DMS153 treated with DMSO at 0.1 percent for 48 hours (cell line): ENCODE measurements around the gene LCK.

Experiments
- DNase-seq: peaks from one replicate; lab custom pipeline; 2025; ENCODE audit not compliant: unreplicated experiment; lab: John Stamatoyannopoulos, UW

The LCK gene

DNA sequence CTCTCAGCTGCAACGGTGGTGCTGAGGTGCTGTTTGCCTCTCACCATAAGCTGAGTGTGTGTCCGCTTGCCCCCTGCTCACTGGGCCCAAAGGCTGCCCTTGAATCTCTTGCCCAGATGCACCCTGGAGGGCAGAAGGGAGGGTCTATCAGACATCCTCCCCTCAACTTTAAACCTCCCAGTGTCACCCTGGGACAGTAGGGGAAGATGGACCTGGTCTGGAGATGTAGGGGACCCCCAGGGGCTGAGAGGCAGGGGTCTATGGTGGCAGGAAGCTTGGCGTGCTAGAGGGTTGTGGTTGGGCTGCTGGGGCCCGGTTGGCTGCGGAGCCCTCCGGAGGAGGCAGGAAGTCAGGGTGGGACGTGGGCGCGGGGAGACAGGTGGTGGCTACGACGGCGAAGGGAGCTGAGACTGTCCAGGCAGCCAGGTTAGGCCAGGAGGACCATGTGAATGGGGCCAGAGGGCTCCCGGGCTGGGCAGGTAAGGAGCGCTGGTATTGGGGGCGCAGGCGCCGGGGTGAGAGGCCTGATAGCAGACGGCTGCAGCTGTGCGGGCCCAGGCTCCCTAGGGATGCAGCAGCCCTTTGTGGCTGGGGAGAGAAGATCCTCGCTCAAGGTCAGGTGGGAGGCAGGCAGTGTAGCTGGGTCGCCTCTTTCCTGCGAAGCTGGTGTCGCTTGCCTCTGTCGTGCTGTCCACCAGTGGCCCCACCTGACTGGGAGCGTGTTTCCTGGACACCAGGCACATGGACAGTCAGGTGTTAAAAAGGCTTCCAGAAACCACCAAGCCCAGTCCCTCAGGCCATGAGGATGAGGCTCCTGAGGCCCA lies at the start of gene LCK:
TSS of gene LCK (plus strand) at position 373 of the 824 bp plus-strand sequence. CDS start 23,065 bp downstream, outside the sequence.
- DNase-seq, result no peak

DNA sequence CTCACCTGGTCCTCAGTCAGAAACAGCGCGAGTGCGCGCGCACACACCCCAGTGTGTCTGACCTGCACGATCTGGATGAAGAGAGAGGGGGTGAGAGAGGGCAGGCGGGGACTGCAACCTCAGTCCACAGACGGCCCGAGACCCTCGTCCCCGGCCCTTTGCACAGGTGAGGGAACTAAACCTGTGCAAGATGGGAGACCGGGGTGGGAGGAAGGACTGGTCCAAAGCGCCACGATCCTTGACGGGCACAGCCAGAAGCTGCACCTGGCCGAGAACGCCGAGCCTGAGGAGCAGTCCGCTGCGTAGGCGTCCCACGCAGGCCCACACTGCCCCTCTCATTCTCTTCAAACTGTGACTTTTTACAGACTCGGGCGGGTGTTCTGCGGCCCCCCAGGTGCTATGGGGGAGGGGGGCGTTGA lies 46.1 kb upstream of the LCK start:
- no peak for DNase-seq

DNA sequence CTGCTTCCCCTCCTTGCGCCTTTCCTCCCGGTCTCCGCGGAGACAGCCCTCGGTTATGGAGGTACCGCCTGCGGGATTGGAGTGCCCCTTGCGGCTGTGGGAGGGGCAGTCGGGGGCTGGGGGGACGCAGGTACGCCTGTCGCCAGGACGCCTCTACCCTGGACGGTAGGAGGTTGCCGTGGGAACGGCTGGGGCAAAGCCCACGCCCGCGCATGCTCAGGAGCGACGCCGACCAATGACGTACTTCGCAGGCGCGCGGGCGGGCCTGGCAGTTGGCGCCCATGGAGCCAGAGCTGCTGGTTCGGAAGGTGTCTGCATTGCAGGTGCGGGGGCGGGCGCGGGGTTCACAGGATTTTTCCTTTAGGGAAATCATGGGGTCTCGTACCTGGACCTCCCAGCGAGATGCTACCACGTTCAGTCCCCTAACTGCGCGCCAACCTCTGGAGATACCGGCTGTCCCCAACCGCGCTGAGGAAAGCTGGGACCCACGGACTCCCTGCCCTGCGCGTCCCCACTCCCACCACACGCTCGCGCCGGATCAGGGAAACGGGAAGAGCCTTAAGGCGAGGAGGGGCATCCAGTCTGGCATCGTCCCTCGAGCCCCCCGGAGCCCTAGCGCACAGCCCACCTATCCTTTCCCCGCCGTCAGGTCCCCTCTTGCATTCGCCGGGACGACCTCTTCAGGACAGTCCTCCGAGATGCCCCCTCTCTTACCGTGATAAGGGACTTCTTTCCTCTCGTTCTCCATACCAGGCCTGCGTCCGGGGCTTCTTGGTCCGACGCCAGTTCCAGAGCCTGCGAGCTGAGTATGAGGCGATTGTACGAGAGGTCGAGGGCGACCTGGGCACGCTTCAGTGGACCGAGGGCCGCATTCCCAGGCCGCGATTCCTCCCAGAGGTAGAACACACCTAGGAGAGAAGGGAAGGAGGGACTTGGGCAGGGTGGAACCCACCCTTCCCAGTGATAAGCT lies 45.4 kb upstream of the LCK start, which contains the start of gene IQCC:
TSS of gene IQCC (plus strand) at position 271 of the 970 bp plus-strand sequence. CDS start at position 282, 11 bp downstream.
- DNase-seq, result peak; percentile 99

DNA sequence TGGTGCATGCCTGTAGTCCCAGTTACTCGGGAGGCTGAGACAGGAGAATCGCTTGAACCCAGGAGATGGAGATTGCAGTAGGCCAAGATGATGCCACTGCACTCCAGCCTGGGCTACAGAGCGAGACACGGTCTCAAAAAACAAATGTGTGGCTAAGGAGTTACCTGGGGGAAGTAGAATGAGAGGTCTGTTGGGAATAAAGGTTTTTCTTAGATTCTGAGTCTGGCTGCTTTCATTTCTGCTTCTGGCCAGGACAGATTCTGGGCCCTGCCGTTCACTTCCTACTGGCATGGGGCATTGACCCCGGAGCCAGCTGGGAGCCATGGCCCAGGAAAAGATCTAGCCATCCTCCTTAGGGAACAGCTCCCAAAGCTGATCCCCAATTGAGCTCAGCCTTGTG lies 42.6 kb upstream of the LCK start:
- DNase-seq, result no peak

- DNase-seq, result peak; percentile 100
Observed at GRCh38 chr1:32208891-32209328, 42.2 kb upstream of the LCK start, which contains the start of gene DCDC2B. Gene DCDC2B, plus strand, starts transcription at chr1:32209089. Its CDS starts 5 bp downstream, at chr1:32209094.

DNA sequence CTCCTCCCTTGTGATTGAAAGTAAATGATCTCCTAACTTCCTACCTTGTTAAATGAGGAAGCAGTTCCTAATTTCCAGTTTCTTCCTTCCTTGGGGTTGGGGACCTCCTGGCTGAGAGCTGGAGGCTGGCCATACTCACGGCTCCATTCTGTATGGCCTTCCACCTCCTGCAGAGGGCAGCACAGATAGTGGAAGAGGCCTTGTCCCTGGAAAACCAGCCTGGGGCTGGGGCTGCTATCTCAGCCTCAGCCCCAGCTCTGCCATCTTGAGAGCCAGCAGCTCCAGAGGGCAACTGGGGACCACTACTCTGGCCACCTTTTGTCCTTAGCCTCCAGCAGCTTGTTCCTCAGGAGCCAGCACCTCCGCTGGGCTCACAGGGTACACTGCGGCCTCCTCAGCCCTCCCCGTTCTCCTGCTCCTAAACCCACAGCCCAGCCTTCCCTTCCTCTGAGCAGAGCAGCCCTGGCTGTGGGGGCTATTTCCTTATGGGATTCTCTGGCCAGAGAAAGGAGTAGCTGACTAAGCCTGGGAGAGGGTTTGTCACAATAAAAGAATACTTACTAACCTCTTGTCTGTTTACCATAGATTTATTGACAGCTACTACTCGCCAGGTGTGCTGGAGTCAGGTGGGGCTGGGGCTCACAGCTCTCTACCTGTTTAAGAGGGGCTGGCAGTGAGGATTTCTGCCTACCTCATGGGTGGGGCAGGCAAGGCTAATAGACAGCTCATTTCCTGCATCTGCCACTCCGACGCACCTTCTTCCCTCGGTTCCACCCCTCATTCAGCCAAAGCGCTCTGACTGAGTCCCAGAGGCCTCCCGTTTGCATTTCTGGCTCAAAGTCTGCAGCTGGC lies 35.2 kb upstream of the LCK start:
- peak; percentile 98 for DNase-seq

DNA sequence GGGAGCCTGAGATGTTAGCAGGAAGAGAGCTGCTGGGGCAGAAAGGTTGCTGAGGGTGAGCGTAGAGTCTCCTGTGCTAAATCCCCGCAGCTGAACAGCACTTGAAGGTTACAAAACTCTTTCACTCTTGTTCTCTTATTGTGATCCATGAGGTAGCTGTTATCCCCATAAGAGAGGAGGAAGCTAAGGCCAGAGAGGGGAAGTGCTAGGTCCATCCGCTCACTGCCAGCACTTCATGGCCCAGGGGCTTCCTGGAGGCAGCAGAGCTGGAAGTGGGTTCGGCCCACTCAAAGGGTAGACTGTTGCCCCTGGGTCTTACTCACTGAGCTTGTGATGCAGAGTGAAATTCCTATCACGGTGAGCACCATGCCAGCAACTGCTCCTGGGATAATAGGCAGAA lies 34.5 kb upstream of the LCK start:
- no peak for DNase-seq

- DNase-seq, result no peak
Observed at GRCh38 chr1:32219022-32219421, 32.0 kb upstream of the LCK start.

DNA sequence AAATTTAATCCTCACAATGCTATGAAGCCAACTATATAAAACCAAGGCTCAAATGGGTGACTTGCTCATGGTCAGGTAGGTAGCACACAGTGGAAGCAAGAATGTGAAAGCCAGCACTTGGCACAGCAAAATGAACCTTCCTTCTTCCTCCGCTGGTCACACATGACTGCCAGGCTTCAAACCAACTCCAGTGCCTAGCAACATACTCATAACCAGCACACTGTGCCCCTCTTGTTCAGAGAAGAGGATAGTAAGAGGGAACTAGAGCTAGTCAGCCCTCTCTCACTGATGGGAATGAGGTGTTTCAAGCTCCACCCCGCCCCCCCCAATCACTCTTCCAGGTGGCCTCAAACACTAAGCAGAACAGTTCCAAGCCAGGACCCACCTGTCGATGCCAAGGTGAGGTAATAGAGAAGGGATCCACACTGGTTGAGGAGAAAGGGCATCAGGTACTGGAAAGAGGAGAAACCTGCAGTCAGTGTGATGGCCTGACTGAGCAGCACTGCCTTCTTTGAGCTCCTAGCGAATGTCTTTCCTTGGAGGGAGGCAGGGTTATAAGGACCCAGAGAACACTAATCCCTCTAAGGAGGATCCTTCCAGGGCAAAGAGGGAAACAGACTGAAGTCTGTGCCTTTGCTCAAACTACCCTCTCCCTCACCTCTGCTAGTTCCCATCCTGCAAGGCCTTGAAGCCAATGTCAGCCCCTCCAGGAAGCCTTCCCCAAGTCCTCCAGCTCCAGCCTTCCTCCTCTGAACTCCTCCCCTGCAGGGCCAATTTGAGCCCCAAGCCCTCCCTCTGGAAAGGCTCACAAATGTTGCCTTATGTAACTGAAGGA lies 30.1 kb upstream of the LCK start:
- no peak for DNase-seq

- no peak for DNase-seq
Observed at GRCh38 chr1:32221581-32221979, 29.5 kb upstream of the LCK start.

- peak; percentile 99 for DNase-seq
Observed at GRCh38 chr1:32221980-32222755, 28.9 kb upstream of the LCK start, which contains the start of the genes EIF3I and TMEM234. Gene EIF3I, plus strand, starts transcription at chr1:32222407. Its CDS starts 35 bp downstream, at chr1:32222442. Gene TMEM234, minus strand, starts transcription at chr1:32222353. Its CDS starts 31 bp downstream, at chr1:32222322.

DNA sequence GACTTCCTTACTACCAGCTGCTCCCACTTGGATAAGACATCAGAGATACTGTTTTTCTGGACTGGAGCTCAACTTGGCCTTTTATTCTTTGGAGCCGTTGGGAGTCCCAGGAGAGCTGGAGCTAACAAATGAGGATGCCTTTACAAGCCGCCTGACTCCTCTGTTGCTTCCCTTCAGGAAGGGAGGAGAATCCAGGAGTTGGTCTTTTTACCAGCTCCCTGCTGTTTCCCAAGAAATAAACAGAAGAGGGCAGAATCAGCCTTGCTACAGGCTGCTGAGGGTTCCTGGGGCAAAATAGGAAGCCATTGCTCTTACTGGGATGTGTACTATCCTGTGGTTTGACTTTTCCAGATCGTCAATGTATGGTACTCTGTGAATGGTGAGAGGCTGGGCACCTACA lies 27.4 kb upstream of the LCK start:
- no peak for DNase-seq

GRCh38 chr1:32224285-32224684 lies 26.8 kb upstream of the LCK start:
- DNase-seq, result no peak

GRCh38 chr1:32228771-32229170 lies 22.3 kb upstream of the LCK start:
- no peak for DNase-seq

DNA sequence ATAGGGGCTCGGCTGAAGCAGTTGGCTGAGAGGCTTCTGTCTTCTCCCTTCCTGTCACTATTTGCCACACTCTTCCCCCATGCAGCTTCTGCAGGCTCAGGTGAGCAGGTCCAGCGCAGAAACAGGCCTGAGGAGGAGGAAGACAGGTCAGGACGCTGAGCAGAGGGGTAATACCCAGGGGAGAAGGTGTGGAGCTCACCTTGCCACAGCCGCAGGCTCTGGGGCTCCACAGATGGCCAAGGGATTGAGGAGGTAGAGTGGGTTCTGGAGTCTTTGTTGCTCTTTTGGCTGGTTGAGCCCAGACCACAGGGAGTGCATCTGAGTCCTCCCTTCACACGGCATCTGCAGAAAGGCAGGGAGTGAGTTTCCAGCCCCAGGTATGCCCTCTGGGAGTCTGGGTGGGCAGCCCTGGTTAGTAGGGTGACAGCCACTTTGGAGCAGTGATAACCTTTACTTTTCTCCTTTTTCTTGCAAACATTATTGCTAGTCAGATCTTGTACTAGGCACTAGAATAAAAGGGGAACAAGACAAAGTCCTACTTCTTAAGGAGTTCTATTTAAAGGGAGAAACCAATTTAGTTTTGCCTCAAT lies 19.1 kb upstream of the LCK start:
- no peak for DNase-seq

DNA sequence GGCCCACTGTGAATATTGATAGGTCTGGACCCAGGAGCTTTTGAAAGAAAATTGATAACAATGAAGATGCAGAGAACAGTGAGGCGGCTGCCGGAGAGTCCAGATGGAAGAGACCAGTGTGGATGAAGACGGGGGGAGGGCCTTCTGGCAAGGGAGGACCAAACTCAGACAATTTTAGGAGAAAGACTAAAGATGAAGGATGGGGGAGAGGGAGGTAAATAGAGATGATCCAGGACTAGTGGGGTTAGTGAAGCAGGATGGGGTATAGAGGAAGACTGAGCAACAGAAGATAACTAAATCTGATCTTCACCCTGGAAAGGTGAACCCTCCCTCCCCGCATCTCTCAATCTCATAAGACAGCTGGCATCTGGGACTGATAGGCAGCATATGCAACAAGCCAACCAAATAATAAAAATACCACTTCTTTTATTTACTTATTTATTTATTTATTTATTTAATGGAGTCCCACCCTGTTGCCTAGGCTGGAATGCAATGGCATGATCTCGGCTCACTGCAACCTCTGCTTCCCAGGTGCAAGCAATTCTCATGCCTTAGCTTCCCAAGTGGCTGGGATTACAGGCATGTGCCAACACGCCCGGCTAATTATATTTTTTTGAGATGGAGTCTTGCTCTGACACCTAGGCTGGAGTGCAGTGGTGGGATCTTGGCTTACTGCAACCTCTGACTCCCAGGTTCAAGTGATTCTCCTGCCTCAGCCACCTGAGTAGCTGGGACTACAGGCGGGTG lies 18.3 kb upstream of the LCK start:
- no peak for DNase-seq

DNA sequence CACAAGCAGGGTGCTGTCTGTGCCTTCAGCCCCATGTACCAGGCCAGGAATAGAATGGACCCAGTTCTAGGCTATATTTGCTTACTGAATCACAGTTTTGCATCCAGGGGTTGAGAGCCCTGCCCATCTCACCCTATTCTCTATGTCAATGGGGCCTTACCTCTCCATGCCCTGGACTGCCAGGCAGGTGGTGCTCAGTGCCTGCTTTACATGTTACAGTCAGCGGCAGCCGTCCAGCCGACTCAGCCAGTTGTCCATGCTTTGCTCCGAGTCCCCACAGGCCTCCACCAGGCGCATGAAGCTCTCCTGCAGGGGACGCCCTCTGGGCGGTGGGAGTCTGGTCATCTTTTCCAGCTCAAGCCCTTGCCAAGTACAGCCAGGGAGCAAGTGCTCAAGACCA lies 16.3 kb upstream of the LCK start:
- DNase-seq, result no peak

DNA sequence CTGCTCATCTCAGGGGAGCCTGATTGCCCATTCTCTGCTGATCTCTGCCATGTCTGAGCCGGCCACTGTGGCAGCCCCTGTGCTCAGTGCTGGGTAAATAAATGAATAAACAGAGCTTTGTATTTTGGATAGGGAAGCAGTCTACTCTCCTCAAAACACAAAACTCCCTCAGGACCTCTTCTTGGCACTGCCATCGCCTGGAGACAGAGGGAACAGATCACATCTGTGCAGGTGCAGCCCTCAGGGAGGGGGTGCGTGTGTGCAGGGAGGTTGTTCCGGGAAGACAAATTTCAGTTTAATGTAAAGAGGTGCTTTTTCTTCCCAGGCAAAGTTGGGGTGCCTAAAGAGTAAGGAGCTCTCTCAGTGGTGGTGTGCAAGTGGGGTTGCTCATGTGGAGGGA lies 11.7 kb upstream of the LCK start:
- DNase-seq, result peak; percentile 80
